ENCODE measurements around the gene CCNQ. TPM values are rescaled to one million over a fixed set of nuclear protein-coding genes. Genes with fewer than 3 reads are reported as not detected.

Gene CCNQ
- total RNA-seq, 2 experiments from 2014 or later, result 12.0 to 29.7 TPM

DNA sequence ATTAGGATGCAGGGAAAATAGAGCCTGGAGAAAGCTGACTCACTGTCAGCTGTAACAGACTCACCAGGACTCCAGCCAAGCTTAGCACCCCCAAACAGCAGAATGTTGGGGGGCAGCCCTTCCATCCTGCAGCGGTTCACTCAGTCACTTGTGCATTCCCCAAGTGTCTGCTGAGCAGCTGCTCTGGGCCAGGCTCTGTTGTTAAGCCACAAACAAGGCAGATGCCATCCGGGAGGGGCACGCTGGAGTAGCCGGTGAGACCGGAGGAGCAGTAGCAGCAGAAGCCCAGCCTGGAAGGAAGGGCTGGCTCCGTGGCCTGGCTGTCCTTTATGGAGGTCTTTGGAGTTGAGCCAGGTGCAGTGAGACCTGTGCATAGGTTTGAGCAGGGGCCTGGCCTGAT is 22.0 kb downstream of the CCNQ start:
- Histone ChIP-seq H3K79me2 (ENCODE audit: insufficient read depth, low read depth, low read length) (no peaks in the 10 kb centered on the region), H3K4me2 (ENCODE audit: low read length) (no peak overlapping the region), H3K9me3 (ENCODE audit: low read length) (no peaks in the 10 kb centered on the region), H3K27ac (ENCODE audit: low read depth, low read length, poor library complexity, severe bottlenecking) (no peak overlapping the region), H3K9me2 (ENCODE audit: insufficient read depth, low read length) (no peaks in the 10 kb centered on the region), H3K36me3 (ENCODE audit: insufficient read depth, low read length) (no peaks in the 10 kb centered on the region), H4K20me1 (ENCODE audit: insufficient read depth, low read length) (no peaks in the 10 kb centered on the region), H2AFZ (ENCODE audit: low read length) (no peak overlapping the region), H3K4me3 (ENCODE audit: low read depth, low read length, poor library complexity, severe bottlenecking) (no peak overlapping the region), H3K4me1 (ENCODE audit: insufficient read depth, low read length, poor library complexity, severe bottlenecking) (no peaks in the 10 kb centered on the region)
- DNase-seq (ENCODE audit: low spot score), result no peak
- POLR2A ChIA-PET, result no interaction called here
- TF ChIP-seq, protein P1, sequence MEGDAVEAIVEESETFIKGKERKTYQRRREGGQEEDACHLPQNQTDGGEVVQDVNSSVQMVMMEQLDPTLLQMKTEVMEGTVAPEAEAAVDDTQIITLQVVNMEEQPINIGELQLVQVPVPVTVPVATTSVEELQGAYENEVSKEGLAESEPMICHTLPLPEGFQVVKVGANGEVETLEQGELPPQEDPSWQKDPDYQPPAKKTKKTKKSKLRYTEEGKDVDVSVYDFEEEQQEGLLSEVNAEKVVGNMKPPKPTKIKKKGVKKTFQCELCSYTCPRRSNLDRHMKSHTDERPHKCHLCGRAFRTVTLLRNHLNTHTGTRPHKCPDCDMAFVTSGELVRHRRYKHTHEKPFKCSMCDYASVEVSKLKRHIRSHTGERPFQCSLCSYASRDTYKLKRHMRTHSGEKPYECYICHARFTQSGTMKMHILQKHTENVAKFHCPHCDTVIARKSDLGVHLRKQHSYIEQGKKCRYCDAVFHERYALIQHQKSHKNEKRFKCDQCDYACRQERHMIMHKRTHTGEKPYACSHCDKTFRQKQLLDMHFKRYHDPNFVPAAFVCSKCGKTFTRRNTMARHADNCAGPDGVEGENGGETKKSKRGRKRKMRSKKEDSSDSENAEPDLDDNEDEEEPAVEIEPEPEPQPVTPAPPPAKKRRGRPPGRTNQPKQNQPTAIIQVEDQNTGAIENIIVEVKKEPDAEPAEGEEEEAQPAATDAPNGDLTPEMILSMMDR (conservative IDR thresholded peaks at IDR 0.05; ENCODE audit: low read length), result no peak
- no peak for TF ChIP-seq EZH2phosphoT487 (IDR thresholded peaks at IDR 0.05; ENCODE audit: borderline replicate concordance, low read depth, low read length)
- intact Hi-C loops (cut with micrococcal nuclease; ENCODE audit: unreplicated experiment), result no loop called here
- BruUV-seq (replicated peaks), result no TSS peak
- CTCF ChIA-PET (ENCODE audit: unreplicated experiment), result no interaction called here

DNA sequence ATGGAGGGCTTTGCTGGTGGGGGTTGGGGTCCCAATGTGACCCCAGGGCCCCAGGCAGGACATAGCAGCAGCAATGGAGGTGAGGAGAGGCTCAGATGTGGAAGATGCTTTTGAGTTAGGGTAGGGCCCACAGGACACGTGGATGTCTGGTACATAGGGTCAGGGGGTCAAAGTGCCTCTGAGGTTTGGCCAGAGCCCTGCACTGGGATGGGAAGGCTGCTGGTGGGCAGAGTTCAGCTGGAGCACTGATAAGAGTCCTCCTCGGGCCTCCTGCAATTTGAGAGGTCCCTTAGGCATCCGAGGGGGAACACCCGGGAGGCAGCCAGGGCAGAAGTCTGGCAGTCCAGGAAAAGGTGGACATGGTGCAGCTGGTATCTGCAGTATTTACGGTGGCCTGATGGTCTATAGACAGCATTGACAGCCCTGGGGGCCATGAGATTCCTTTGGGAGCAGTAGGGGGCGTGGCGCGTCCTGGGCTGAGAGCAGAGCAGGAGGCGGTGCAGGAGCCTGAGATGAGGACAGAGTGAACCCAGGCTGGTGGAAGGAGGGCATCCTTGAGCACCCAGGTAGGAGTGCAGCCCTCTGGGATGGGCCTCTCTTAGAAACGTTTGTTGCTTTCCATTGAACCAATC is 22.6 kb downstream of the CCNQ start:
- no peak overlapping the region for H3K4me3 ChIP-seq (ENCODE audit: low read depth, low read length, poor library complexity, severe bottlenecking)
- intact Hi-C loops (cut with micrococcal nuclease; ENCODE audit: unreplicated experiment), result no loop called here
- H4K20me1 ChIP-seq (ENCODE audit: insufficient read depth, low read length), result no peaks in the 10 kb centered on the region
- ChIA-PET POLR2A (no interaction called here), CTCF (ENCODE audit: unreplicated experiment) (no interaction called here)
- H3K4me2 ChIP-seq (ENCODE audit: low read length), result no peak overlapping the region
- no peaks in the 10 kb centered on the region for H3K9me3 ChIP-seq (ENCODE audit: low read length)
- H2AFZ ChIP-seq (ENCODE audit: low read length), result no peak overlapping the region
- H3K36me3 ChIP-seq (ENCODE audit: insufficient read depth, low read length), result no peaks in the 10 kb centered on the region
- no peaks in the 10 kb centered on the region for H3K9me2 ChIP-seq (ENCODE audit: insufficient read depth, low read length)
- no peaks in the 10 kb centered on the region for H3K4me1 ChIP-seq (ENCODE audit: insufficient read depth, low read length, poor library complexity, severe bottlenecking)
- no peak for TF ChIP-seq EZH2phosphoT487 (IDR thresholded peaks at IDR 0.05; ENCODE audit: borderline replicate concordance, low read depth, low read length)
- TF ChIP-seq, protein P1 (conservative IDR thresholded peaks at IDR 0.05; ENCODE audit: low read length), result no peak
- no TSS peak for BruUV-seq (replicated peaks)
- H3K27ac ChIP-seq (ENCODE audit: low read depth, low read length, poor library complexity, severe bottlenecking), result no peak overlapping the region
- H3K79me2 ChIP-seq (ENCODE audit: insufficient read depth, low read depth, low read length), result no peaks in the 10 kb centered on the region
- DNase-seq (ENCODE audit: low spot score), result no peak

DNA sequence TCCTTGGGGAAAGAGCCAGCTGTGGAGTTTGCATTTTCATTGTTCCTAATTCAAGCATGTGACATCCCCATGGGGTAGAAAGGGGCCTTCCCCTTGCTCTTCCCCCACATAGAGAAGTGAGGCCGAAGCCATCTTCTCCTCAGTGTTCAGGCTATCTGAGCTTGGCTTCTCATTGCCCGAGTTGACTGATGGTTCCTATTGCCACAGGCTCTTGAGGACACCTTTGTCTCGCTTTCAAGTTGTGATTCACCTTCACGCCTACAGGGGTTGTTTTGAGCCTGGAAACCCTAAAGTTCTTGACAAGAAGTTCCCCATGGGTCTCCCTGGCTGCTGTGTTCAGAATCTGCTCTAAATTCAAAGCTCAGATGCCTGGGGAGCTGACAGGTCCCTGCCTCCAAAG is 25.0 kb downstream of the CCNQ start:
- no peak overlapping the region for H2AFZ ChIP-seq (ENCODE audit: low read length)
- no peaks in the 10 kb centered on the region for H3K9me2 ChIP-seq (ENCODE audit: insufficient read depth, low read length)
- H3K9me3 ChIP-seq (ENCODE audit: low read length), result no peaks in the 10 kb centered on the region
- no TSS peak for BruUV-seq (replicated peaks)
- no peaks in the 10 kb centered on the region for H3K79me2 ChIP-seq (ENCODE audit: insufficient read depth, low read depth, low read length)
- intact Hi-C loops (cut with micrococcal nuclease; ENCODE audit: unreplicated experiment), result no loop called here
- DNase-seq (ENCODE audit: low spot score), result peak; percentile 43
- H4K20me1 ChIP-seq (ENCODE audit: insufficient read depth, low read length), result no peaks in the 10 kb centered on the region
- ChIA-PET POLR2A (no interaction called here), CTCF (ENCODE audit: unreplicated experiment) (no interaction called here)
- no peaks in the 10 kb centered on the region for H3K36me3 ChIP-seq (ENCODE audit: insufficient read depth, low read length)
- H3K27ac ChIP-seq (ENCODE audit: low read depth, low read length, poor library complexity, severe bottlenecking), result no peak overlapping the region
- no peak overlapping the region for H3K4me2 ChIP-seq (ENCODE audit: low read length)
- no peak for TF ChIP-seq EZH2phosphoT487 (IDR thresholded peaks at IDR 0.05; ENCODE audit: borderline replicate concordance, low read depth, low read length)
- TF ChIP-seq, protein P1 (conservative IDR thresholded peaks at IDR 0.05; ENCODE audit: low read length), result peak; percentile 32; the same call in 1 of the 2 replicates
- H3K4me3 ChIP-seq (ENCODE audit: low read depth, low read length, poor library complexity, severe bottlenecking), result no peak overlapping the region
- H3K4me1 ChIP-seq (ENCODE audit: insufficient read depth, low read length, poor library complexity, severe bottlenecking), result no peaks in the 10 kb centered on the region

All from OCI-LY7 (cell line).